Fibroblast of upper back skin (primary cell): ENCODE data around the gene GASK1A.

Experiments used
- DNase-seq: peaks from one replicate; pipeline ENCODE4 v3.0.0-alpha.2; 2013

GASK1A gene

GRCh38 chr3:43071313-43071893, 92.3 kb downstream of the GASK1A start:
- DNase-seq = no peak

GRCh38 chr3:43072361-43072760, 93.2 kb downstream of the GASK1A start:
- no peak for DNase-seq

GRCh38 chr3:43073116-43073835, 94.2 kb downstream of the GASK1A start:
- DNase-seq = no peak

- DNase-seq = no peak
Measured at GRCh38 chr3:43073836-43074220, 94.7 kb downstream of the GASK1A start.

- no peak for DNase-seq
Measured at GRCh38 chr3:43074482-43074881, 95.4 kb downstream of the GASK1A start.

GRCh38 chr3:43074901-43075689, 96.0 kb downstream of the GASK1A start:
- DNase-seq = no peak

GRCh38 chr3:43075904-43076661, 97.0 kb downstream of the GASK1A start:
- DNase-seq = no peak

GRCh38 chr3:43076857-43077256, 97.7 kb downstream of the GASK1A start:
- no peak for DNase-seq

GRCh38 chr3:43077261-43077660, 98.2 kb downstream of the GASK1A start:
- DNase-seq = no peak

- no peak for DNase-seq
Measured at GRCh38 chr3:43077707-43078106, 98.6 kb downstream of the GASK1A start.

- DNase-seq = no peak
Measured at GRCh38 chr3:43079536-43080332, 100.6 kb downstream of the GASK1A start.

- DNase-seq = no peak
Measured at GRCh38 chr3:43080726-43081568, 101.8 kb downstream of the GASK1A start.

GRCh38 chr3:43081796-43082195, 102.7 kb downstream of the GASK1A start:
- DNase-seq = no peak

- no peak for DNase-seq
Measured at GRCh38 chr3:43082457-43082856, 103.3 kb downstream of the GASK1A start.

- peak; percentile 36 for DNase-seq
Measured at GRCh38 chr3:43086460-43087165, 107.5 kb downstream of the GASK1A start.

- no peak for DNase-seq
Measured at GRCh38 chr3:43087249-43087776, 108.2 kb downstream of the GASK1A start.

GRCh38 chr3:43089081-43089480, 110.0 kb downstream of the GASK1A start:
- DNase-seq = no peak

- no peak for DNase-seq
Measured at GRCh38 chr3:43090238-43090637, 111.1 kb downstream of the GASK1A start.

GRCh38 chr3:43091481-43091880, 112.4 kb downstream of the GASK1A start:
- no peak for DNase-seq

- DNase-seq = no peak
Measured at GRCh38 chr3:43093006-43093405, 113.9 kb downstream of the GASK1A start.

- no peak for DNase-seq
Measured at GRCh38 chr3:43093974-43094373, 114.9 kb downstream of the GASK1A start.
